ENCODE data around the gene DDX49.

Gene DDX49

GRCh38 chr19:18946918-18947317 is 27.4 kb downstream of the DDX49 start:
- TF ChIP-seq POLR2AphosphoS5 (IDR thresholded peaks at IDR 0.05; ENCODE audit: low read depth, low read length) (no peak), SIN3A (IDR thresholded peaks at IDR 0.05; ENCODE audit: borderline replicate concordance, insufficient read depth, low read length) (no peak)

- TF ChIP-seq SIN3A (IDR thresholded peaks at IDR 0.05; ENCODE audit: borderline replicate concordance, insufficient read depth, low read length) (no peak), FOXP2 (optimal IDR thresholded peaks at IDR 0.05; ENCODE audit: borderline replicate concordance, extremely low read depth, extremely low read length, insufficient read depth) (no peak), TAF1 (IDR thresholded peaks at IDR 0.05; ENCODE audit: borderline replicate concordance, insufficient read depth, low read length) (no peak), POLR2AphosphoS5 (IDR thresholded peaks at IDR 0.05; ENCODE audit: low read depth, low read length) (no peak)
- TF ChIP-seq, protein P1, sequence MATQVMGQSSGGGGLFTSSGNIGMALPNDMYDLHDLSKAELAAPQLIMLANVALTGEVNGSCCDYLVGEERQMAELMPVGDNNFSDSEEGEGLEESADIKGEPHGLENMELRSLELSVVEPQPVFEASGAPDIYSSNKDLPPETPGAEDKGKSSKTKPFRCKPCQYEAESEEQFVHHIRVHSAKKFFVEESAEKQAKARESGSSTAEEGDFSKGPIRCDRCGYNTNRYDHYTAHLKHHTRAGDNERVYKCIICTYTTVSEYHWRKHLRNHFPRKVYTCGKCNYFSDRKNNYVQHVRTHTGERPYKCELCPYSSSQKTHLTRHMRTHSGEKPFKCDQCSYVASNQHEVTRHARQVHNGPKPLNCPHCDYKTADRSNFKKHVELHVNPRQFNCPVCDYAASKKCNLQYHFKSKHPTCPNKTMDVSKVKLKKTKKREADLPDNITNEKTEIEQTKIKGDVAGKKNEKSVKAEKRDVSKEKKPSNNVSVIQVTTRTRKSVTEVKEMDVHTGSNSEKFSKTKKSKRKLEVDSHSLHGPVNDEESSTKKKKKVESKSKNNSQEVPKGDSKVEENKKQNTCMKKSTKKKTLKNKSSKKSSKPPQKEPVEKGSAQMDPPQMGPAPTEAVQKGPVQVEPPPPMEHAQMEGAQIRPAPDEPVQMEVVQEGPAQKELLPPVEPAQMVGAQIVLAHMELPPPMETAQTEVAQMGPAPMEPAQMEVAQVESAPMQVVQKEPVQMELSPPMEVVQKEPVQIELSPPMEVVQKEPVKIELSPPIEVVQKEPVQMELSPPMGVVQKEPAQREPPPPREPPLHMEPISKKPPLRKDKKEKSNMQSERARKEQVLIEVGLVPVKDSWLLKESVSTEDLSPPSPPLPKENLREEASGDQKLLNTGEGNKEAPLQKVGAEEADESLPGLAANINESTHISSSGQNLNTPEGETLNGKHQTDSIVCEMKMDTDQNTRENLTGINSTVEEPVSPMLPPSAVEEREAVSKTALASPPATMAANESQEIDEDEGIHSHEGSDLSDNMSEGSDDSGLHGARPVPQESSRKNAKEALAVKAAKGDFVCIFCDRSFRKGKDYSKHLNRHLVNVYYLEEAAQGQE (IDR thresholded peaks at IDR 0.05; ENCODE audit: insufficient read depth in 1 of 2, low read depth in 2 of 2, low read length in 2 of 2): no peak
Observed at GRCh38 chr19:18948075-18948975, 28.8 kb downstream of the DDX49 start.

DNA sequence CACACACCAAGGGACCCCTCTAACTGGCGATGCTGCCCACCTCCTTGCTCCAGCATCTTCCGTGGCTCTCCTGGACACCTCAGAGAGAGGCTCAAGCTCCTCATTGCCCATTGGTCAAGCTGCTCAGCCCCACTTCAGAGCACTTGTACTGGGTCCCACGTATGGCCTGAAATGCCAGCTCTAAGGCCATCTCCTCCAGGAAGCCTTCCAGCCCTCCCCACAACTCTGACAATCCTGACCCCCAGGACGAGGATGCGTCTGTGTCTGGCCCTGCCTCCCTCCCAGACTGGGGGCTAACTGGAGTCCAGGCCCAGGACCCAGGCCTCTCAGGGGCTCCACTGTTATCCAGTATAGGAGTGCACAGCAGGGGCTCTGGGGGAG is 29.5 kb downstream of the DDX49 start:
- TF ChIP-seq, protein P1 (IDR thresholded peaks at IDR 0.05; ENCODE audit: insufficient read depth in 1 of 2, low read depth in 2 of 2, low read length in 2 of 2): no peak
- TF ChIP-seq SIN3A (IDR thresholded peaks at IDR 0.05; ENCODE audit: borderline replicate concordance, insufficient read depth, low read length) (no peak), FOXP2 (optimal IDR thresholded peaks at IDR 0.05; ENCODE audit: borderline replicate concordance, extremely low read depth, extremely low read length, insufficient read depth) (no peak), POLR2AphosphoS5 (IDR thresholded peaks at IDR 0.05; ENCODE audit: low read depth, low read length) (no peak), TAF1 (IDR thresholded peaks at IDR 0.05; ENCODE audit: borderline replicate concordance, insufficient read depth, low read length) (no peak)

DNA sequence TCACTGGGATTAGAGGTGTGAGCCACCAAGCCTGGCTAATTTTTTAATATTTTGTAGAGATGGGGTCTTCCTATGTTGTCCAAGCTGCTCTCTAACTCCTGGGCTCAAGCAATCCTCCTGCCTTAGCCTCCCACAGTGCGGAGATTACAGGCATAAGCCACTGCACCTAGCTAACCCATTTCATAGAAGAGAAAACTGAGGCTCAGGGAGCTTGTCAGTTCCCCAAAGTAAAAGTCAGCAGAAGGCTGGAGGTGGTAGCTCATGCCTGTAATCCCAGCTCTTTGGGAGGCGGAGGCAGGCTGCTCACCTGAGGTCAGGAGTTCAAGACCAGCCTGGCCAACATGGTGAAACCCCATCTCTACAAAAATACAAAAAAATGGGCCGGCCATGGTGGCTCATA is 30.3 kb downstream of the DDX49 start:
- TF ChIP-seq POLR2AphosphoS5 (IDR thresholded peaks at IDR 0.05; ENCODE audit: low read depth, low read length) (no peak), FOXP2 (optimal IDR thresholded peaks at IDR 0.05; ENCODE audit: borderline replicate concordance, extremely low read depth, extremely low read length, insufficient read depth) (no peak), SIN3A (IDR thresholded peaks at IDR 0.05; ENCODE audit: borderline replicate concordance, insufficient read depth, low read length) (no peak), TAF1 (IDR thresholded peaks at IDR 0.05; ENCODE audit: borderline replicate concordance, insufficient read depth, low read length) (no peak)
- TF ChIP-seq, protein P1 (IDR thresholded peaks at IDR 0.05; ENCODE audit: insufficient read depth in 1 of 2, low read depth in 2 of 2, low read length in 2 of 2): no peak

DNA sequence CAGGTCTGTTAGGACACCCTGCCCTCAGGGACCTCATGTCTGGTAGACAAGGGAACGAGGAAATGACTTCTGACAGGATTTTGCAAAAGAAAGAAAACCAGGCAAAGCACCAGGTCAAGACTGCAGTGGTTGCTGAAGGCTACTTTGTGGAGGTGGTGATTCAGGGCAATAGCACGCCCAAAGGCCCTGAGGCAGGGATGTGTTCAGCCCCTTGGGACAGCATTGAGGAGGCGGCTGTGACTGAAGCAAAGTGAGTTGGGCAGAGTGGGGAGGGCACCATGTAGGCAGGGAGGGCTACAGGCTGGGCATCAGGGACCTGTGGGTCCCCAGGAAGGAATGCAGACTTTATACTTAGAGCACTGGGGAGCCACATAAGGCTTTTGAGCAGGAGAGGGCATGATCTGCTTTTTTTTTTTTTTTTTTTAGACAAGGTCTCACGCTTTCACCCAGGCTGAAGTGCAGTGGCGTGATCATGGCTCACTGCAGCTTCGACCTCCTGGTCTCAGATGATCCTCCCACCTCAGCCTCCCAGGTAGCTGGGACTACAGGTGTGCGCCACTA is 32.3 kb downstream of the DDX49 start:
- TF ChIP-seq SIN3A (IDR thresholded peaks at IDR 0.05; ENCODE audit: borderline replicate concordance, insufficient read depth, low read length): no peak
- TF ChIP-seq, protein P1 (IDR thresholded peaks at IDR 0.05; ENCODE audit: insufficient read depth in 1 of 2, low read depth in 2 of 2, low read length in 2 of 2): no peak
- no peak for TF ChIP-seq POLR2AphosphoS5 (IDR thresholded peaks at IDR 0.05; ENCODE audit: low read depth, low read length)
- no peak for TF ChIP-seq FOXP2 (optimal IDR thresholded peaks at IDR 0.05; ENCODE audit: borderline replicate concordance, extremely low read depth, extremely low read length, insufficient read depth)
- TF ChIP-seq TAF1 (IDR thresholded peaks at IDR 0.05; ENCODE audit: borderline replicate concordance, insufficient read depth, low read length): no peak
